Measurements from ENCODE around the gene PFKP.

The PFKP gene

GRCh38 chr10:3103646-3104045 lies 36.3 kb downstream of the PFKP start:
- Histone ChIP-seq H3K9me3 (ENCODE audit: control insufficient read depth, insufficient read depth, low read depth, low read length) (no peaks in the 10 kb centered on the region), H3K27ac (ENCODE audit: extremely low read depth, low read depth, low read length) (no peak overlapping the region), H3K4me1 (ENCODE audit: control insufficient read depth, insufficient read depth, low read length) (no peaks in the 10 kb centered on the region), H3K36me3 (ENCODE audit: control insufficient read depth in 2 of 2, insufficient read depth in 1 of 2, low read length in 2 of 2) (peaks cover 6 to 82% of the 10 kb centered on the region in 2 experiments; a peak in 2 of 3 replicates), H3K4me3 (ENCODE audit: low read depth, low read length) (no peak overlapping the region)
- TF ChIP-seq PRDM6 (tag by site-specific recombination; IDR thresholded peaks at IDR 0.05) (no peak), GLIS2 (tag by site-specific recombination; IDR thresholded peaks at IDR 0.05) (no peak), ZNF341 (tag by site-specific recombination; IDR thresholded peaks at IDR 0.05; ENCODE audit: low read depth) (no peak), REST (tag by site-specific recombination; IDR thresholded peaks at IDR 0.05) (no peak), AEBP2 (tag by site-specific recombination; IDR thresholded peaks at IDR 0.05; ENCODE audit: borderline replicate concordance) (no peak), ZNF211 (tag by site-specific recombination; IDR thresholded peaks at IDR 0.05; ENCODE audit: low read depth) (no peak), MZF1 (tag by site-specific recombination; IDR thresholded peaks at IDR 0.05; ENCODE audit: borderline replicate concordance) (no peak), ZSCAN30 (tag by site-specific recombination; IDR thresholded peaks at IDR 0.05) (no peak), ZNF518A (tag by site-specific recombination; conservative IDR thresholded peaks at IDR 0.05; ENCODE audit: low read depth) (no peak), ZNF248 (tag by site-specific recombination; IDR thresholded peaks at IDR 0.05) (no peak), KLF17 (tag by site-specific recombination; IDR thresholded peaks at IDR 0.05) (no peak), ZNF510 (tag by site-specific recombination; IDR thresholded peaks at IDR 0.05; ENCODE audit: insufficient replicate concordance) (no peak)
- TF ChIP-seq, protein P1, sequence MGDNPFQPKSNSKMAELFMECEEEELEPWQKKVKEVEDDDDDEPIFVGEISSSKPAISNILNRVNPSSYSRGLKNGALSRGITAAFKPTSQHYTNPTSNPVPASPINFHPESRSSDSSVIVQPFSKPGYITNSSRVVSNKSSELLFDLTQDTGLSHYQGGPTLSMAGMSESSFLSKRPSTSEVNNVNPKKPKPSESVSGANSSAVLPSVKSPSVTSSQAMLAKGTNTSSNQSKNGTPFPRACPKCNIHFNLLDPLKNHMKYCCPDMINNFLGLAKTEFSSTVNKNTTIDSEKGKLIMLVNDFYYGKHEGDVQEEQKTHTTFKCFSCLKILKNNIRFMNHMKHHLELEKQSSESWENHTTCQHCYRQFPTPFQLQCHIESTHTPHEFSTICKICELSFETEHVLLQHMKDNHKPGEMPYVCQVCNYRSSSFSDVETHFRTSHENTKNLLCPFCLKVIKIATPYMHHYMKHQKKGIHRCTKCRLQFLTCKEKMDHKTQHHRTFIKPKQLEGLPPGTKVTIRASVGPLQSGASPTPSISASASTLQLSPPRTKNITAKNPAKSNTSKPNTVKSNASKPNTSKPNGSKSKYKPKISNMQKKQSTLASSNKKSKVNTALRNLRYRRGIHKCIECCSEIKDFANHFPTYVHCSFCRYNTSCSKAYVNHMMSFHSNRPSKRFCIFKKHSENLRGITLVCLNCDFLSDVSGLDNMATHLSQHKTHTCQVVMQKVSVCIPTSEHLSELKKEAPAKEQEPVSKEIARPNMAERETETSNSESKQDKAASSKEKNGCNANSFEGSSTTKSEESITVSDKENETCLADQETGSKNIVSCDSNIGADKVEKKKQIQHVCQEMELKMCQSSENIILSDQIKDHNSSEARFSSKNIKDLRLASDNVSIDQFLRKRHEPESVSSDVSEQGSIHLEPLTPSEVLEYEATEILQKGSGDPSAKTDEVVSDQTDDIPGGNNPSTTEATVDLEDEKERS (tag by site-specific recombination; IDR thresholded peaks at IDR 0.05): no peak
- ChIA-PET CTCF (no interaction called here), POLR2A (no interaction called here)

Data from HEK293 (cell line).